Colonic mucosa (tissue), 4 donors: ENCODE results near the gene NTM. TPM values are rescaled to one million over a fixed set of nuclear protein-coding genes. Genes with fewer than 3 reads are reported as not detected.

Source experiments
- DNase-seq: peaks from one replicate; pipeline ENCODE4 v3.0.0-alpha.2; 2020
- H3K27ac ChIP-seq: fragments of 200-600 bp; one replicate; pipeline ENCODE4 v1.8.0; 2021
- H3K27me3 ChIP-seq: fragments of 200-600 bp; one replicate; pipeline ENCODE4 v1.8.0; 2021
- H3K36me3 ChIP-seq: fragments of 200-600 bp; one replicate; pipeline ENCODE4 v1.8.0; 2021
- H3K4me1 ChIP-seq: fragments of 200-600 bp; one replicate; pipeline ENCODE4 v1.8.0; 2021; ENCODE audit warnings: mild to moderate bottlenecking
- H3K4me3 ChIP-seq: fragments of 200-600 bp; one replicate; pipeline ENCODE4 v1.8.0; 2021
- H3K9ac ChIP-seq, 2 donors: one replicate each; pipeline ENCODE4 v1.7.0; 2013; ENCODE audit warnings: control low read depth in 2 of 2, low read depth in 2 of 2, low read length in 2 of 2
- H3K9me3 ChIP-seq: fragments of 200-600 bp; one replicate; pipeline ENCODE4 v1.8.0; 2021
- intact Hi-C: fragments of 100-400 bp; cut with DNase I; formaldehyde crosslinking; loops from one replicate; pipeline ENCODE4 v1.14.1; 2022
- total RNA-seq, 2 donors: library from RNA; stranded (reverse); fragmentation: NEBNext Ultra II Directional in 1 of 2; extraction: Animal tissue kit (Norgen Biotek cat#: 25700) in 1 of 2; gene quantifications; one replicate each; pipeline ENCODE4 v1.2.1, GENCODE V29; 2021
- TF ChIP-seq, protein P1 (sequence below): fragments of 200-600 bp; IDR thresholded peaks from one replicate; pipeline ENCODE4 v1.8.0; 2022; ENCODE audit warnings: antibody characterized with exemption, mild to moderate bottlenecking
- donor health status: healthy.
- donor health status: DM: no; HTN: no; CAD: no.
- donor health status: DM: no; HTN: no; CAD: no.

NTM gene
- total RNA-seq, 2 donors from 2014 or later: 1.6 to 2.8 TPM

DNA sequence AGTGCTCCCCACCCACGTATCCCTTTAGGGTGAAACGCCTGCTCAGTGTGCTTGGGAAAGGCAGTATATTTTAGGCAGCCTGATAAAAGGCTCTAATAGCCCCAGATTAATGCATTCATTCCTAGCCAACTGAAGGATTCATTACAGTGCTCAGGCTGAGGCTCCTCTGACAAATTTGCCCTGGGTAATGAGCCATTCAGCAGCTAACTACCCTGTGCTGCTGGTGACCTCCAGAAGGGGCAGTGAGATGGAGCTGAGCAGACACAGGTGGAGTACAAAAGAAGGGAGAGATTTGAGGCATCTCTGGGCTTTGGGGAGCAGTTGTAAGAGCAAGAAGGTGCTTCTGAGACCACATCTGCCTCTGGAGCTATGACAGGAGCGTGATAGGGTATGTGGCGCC is 817.0 kb downstream of the NTM start:
- TF ChIP-seq, protein P1, sequence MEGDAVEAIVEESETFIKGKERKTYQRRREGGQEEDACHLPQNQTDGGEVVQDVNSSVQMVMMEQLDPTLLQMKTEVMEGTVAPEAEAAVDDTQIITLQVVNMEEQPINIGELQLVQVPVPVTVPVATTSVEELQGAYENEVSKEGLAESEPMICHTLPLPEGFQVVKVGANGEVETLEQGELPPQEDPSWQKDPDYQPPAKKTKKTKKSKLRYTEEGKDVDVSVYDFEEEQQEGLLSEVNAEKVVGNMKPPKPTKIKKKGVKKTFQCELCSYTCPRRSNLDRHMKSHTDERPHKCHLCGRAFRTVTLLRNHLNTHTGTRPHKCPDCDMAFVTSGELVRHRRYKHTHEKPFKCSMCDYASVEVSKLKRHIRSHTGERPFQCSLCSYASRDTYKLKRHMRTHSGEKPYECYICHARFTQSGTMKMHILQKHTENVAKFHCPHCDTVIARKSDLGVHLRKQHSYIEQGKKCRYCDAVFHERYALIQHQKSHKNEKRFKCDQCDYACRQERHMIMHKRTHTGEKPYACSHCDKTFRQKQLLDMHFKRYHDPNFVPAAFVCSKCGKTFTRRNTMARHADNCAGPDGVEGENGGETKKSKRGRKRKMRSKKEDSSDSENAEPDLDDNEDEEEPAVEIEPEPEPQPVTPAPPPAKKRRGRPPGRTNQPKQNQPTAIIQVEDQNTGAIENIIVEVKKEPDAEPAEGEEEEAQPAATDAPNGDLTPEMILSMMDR: no peak
- Histone ChIP-seq H3K27ac (no peak overlapping the region), H3K4me1 (no peaks in the 10 kb centered on the region), H3K36me3 (no peaks in the 10 kb centered on the region), H3K4me3 (no peak overlapping the region), H3K9me3 (no peaks in the 10 kb centered on the region), H3K9ac (no peak overlapping the region), H3K27me3 (no peaks in the 10 kb centered on the region)
- DNase-seq: no peak
- intact Hi-C loops: no loop called here

DNA sequence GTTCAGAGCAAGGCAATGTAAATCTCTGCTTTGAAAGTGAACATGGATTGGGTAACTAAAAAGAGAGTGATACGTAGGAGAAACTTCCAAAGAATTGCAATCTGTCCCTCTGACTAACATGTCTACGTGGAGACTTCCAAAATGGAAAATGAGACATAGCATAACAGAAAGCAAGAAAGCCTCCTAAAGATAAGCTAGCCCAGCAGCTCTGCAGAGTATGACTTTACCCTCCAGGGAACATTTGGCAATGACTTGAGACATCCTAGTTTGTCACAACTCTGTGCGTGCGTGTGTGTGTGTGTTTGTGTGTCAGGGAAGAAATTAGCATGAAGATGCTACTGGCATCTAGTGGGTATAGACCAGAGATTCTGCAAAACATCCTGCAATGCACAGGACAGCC is 817.4 kb downstream of the NTM start:
- intact Hi-C loops: no loop called here
- no peak overlapping the region for H3K27ac ChIP-seq
- no peaks in the 10 kb centered on the region for H3K36me3 ChIP-seq
- H3K4me1 ChIP-seq: no peaks in the 10 kb centered on the region
- no peaks in the 10 kb centered on the region for H3K27me3 ChIP-seq
- no peaks in the 10 kb centered on the region for H3K9me3 ChIP-seq
- TF ChIP-seq, protein P1: no peak
- no peak for DNase-seq
- no peak overlapping the region for H3K9ac ChIP-seq
- no peak overlapping the region for H3K4me3 ChIP-seq

DNA sequence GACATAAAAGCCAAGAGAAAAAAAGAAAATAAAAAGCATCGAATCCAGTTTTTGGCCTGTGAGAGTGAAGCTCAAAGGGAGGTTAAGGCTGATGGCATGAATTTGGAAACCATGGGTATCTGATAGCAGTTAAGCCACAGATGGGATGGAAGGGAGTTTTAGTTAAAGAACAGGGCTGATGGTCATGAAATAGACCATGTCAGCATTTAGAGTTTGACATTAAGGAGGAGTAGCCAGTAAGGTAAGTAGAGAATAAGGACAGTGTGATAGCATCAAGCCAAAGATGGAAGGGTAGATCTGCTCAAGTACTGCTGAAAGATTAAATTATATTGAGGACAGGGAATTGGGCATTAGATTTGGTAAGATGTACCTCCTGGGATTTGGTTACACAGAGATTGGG is 826.5 kb downstream of the NTM start:
- intact Hi-C loops: no loop called here

DNA sequence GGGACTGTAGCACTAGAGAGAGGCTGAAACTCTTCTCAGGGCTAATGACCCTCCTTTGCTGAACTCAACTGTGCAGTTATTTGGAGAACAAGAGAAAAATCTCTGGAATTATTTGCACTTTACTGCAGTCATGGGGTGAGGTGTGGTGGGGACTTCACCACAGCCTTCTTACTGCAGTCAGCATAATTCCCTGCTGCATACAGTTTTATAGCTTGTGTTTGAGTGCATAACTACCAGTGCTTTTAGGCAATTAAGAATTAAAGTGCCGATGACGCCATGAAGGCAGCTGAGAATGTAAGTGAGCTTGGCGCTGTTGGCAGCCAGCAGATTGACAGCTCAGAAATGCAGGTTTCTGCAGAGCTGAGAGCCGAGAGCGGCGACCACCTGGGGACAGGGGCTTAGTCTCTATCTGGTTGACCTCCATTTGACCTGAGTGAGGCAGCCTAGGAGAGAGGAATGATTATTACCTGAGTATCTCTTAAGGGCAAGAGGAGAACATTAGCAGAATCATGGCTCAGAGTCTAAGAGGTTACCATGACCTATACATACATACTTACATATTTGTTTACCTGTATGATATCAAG is 830.0 kb downstream of the NTM start:
- DNase-seq: no peak
- intact Hi-C loops: no loop called here

More for the DNA sequence above, 826.5 kb downstream of the NTM start:
- Histone ChIP-seq H3K9me3 (no peaks in the 10 kb centered on the region), H3K36me3 (no peaks in the 10 kb centered on the region), H3K27ac (no peak overlapping the region), H3K4me1 (no peaks in the 10 kb centered on the region), H3K27me3 (no peaks in the 10 kb centered on the region), H3K9ac (no peak overlapping the region), H3K4me3 (no peak overlapping the region)
- TF ChIP-seq, protein P1: no peak
- no peak for DNase-seq

DNA sequence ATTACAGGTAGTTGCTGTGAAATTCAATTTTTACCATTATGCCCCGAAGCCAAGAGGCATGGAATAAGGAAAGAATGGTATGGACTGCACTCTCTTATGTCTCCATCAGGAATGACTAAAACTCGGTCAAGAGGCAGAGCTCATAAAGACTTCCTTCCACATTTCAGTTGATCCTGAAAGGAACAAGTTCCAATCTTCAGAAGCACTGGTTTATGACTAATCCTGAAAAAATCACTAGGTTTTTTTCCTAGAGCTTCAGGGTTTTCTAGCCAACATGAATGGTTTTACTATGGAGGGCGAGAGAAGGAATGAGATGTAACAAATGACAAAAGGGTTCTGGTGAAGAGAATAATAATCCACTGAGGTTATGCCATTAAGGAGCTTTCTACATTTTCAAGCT is 832.2 kb downstream of the NTM start:
- TF ChIP-seq, protein P1: no peak
- intact Hi-C loops: no loop called here

More for the DNA sequence above, 830.0 kb downstream of the NTM start:
- no peaks in the 10 kb centered on the region for H3K36me3 ChIP-seq
- H3K4me3 ChIP-seq: no peak overlapping the region
- H3K27ac ChIP-seq: no peak overlapping the region
- no peaks in the 10 kb centered on the region for H3K4me1 ChIP-seq
- H3K9me3 ChIP-seq: no peaks in the 10 kb centered on the region
- TF ChIP-seq, protein P1: no peak
- H3K27me3 ChIP-seq: no peaks in the 10 kb centered on the region
- H3K9ac ChIP-seq: no peak overlapping the region

More for the DNA sequence above, 832.2 kb downstream of the NTM start:
- no peaks in the 10 kb centered on the region for H3K36me3 ChIP-seq
- no peak for DNase-seq
- H3K4me1 ChIP-seq: no peaks in the 10 kb centered on the region
- H3K27me3 ChIP-seq: no peaks in the 10 kb centered on the region
- no peak overlapping the region for H3K27ac ChIP-seq
- H3K4me3 ChIP-seq: no peak overlapping the region
- no peaks in the 10 kb centered on the region for H3K9me3 ChIP-seq
- H3K9ac ChIP-seq: no peak overlapping the region
